Esophagus muscularis mucosa (tissue), 4 donors: ENCODE data around the gene CCDC167. TPM values are rescaled to one million over a fixed set of nuclear protein-coding genes. Genes with fewer than 3 reads are reported as not detected.
"Not testable (repeated sequence)": the region's sequence is repeated elsewhere in the genome, so short reads cannot be mapped to it uniquely, and the experiment has no call there.

Experiments used
- DNase-seq: peaks from one replicate; pipeline ENCODE4 v3.0.0-alpha.2; 2017; ENCODE audit errors: extremely low spot score
- H3K27ac ChIP-seq, 4 donors: fragments of 200-600 bp; sonication (generic); replicated peaks in 1 of 4; 1 replicate in 3 of 4; 2 replicates in 1 of 4; pipeline ENCODE4 v1.5.1; 2016 to 2019; ENCODE audit warnings: mild to moderate bottlenecking in 1 of 4
- H3K27me3 ChIP-seq, 4 donors: fragments of 200-600 bp; sonication (generic); one replicate each; pipeline versions ENCODE4 v1.5.1 to v1.6.0; 2016 to 2019
- H3K36me3 ChIP-seq, 4 donors: fragments of 200-600 bp; sonication (generic); one replicate each; pipeline ENCODE4 v1.5.1; 2016 to 2019
- H3K4me1 ChIP-seq, 4 donors: fragments of 200-600 bp; sonication (generic); one replicate each; pipeline ENCODE4 v1.5.1; 2016 to 2019
- H3K4me3 ChIP-seq, 4 donors: fragments of 200-600 bp; sonication (generic); 1 replicate in 2 of 4; 2 replicates in 2 of 4; pipeline ENCODE4 v1.5.1; 2016 to 2019; ENCODE audit warnings: mild to moderate bottlenecking in 4 of 4, moderate library complexity in 1 of 4
- H3K9me3 ChIP-seq, 4 donors: fragments of 200-600 bp; sonication (generic); 1 replicate in 3 of 4; 2 replicates in 1 of 4; pipeline ENCODE4 v1.5.1; 2016 to 2019
- CTCF ChIP-seq, 3 experiments: fragments of 200-600 bp in 2 of 3; fragments of 450-650 bp in 1 of 3; sonication (generic) in 2 of 3; IDR thresholded peaks; one replicate each; pipeline ENCODE4 v1.5.1; 2017 to 2019; ENCODE audit warnings: antibody characterized with exemption in 3 of 3, mild to moderate bottlenecking in 2 of 3, moderate library complexity in 1 of 3
- EP300 ChIP-seq: sonication (generic); formaldehyde crosslinking; IDR thresholded peaks from one replicate; pipeline ENCODE4 v1.6.1; 2017; ENCODE audit warnings: antibody characterized with exemption
- POLR2A ChIP-seq: fragments of 450-650 bp; IDR thresholded peaks from one replicate; pipeline ENCODE4 v1.6.1; 2017; ENCODE audit warnings: antibody characterized with exemption, moderate library complexity, mild to moderate bottlenecking, low read depth
- POLR2AphosphoS5 ChIP-seq, 2 donors: sonication (generic); formaldehyde crosslinking; IDR thresholded peaks; one replicate each; pipeline ENCODE4 v1.6.1; 2017; ENCODE audit warnings: antibody characterized with exemption in 2 of 2
- WGBS: methylation state at CpG from one replicate; pipeline ENCODE4 v1.1.5; 2018; 5-methylcytosine and 5-hydroxymethylcytosine counted together
- intact Hi-C: fragments of 100-400 bp; cut with DNase I; formaldehyde crosslinking; loops from one replicate; pipeline ENCODE4 v1.15.1; 2023
- total RNA-seq, 4 donors: library from RNA; depleted of rRNA; stranded (reverse); fragments of >200 nt; gene quantifications; one replicate each; pipeline versions ENCODE4 v1.1.0 to v1.2.1, GENCODE V29; 2016

CCDC167 gene
- total RNA-seq, 4 donors from 2014 or later: 11.1 to 19.1 (median 16.3) TPM

GRCh38 chr6:37506479-37506878 is 6.8 kb upstream of the CCDC167 start:
- 81% methylated on average over 4 of the region's 4 CpGs for WGBS
- TF ChIP-seq POLR2A (no peak), POLR2AphosphoS5 (IDR thresholded peaks at IDR 0.05) (no peak), CTCF (IDR thresholded peaks at IDR 0.05) (no peak)
- Histone ChIP-seq H3K36me3 (no peaks in the 10 kb centered on the region), H3K27ac (no peak overlapping the region), H3K4me3 (no peak overlapping the region), H3K9me3 (no peaks in the 10 kb centered on the region), H3K4me1 (no peaks in the 10 kb centered on the region), H3K27me3 (peaks cover 0 to 1% (median 0%) of the 10 kb centered on the region in 4 donors)
- intact Hi-C loops: no loop called here
- DNase-seq: no peak

- no peak for DNase-seq
- Histone ChIP-seq H3K36me3 (no peaks in the 10 kb centered on the region), H3K4me3 (no peak overlapping the region), H3K9me3 (no peaks in the 10 kb centered on the region), H3K4me1 (peaks cover 1 to 5% (median 4%) of the 10 kb centered on the region in 4 donors), H3K27me3 (no peaks in the 10 kb centered on the region), H3K27ac (no peak overlapping the region)
- no peak for TF ChIP-seq EP300
- no peak for TF ChIP-seq POLR2AphosphoS5 (IDR thresholded peaks at IDR 0.05)
- TF ChIP-seq CTCF (IDR thresholded peaks at IDR 0.05): no peak
- TF ChIP-seq POLR2A: no peak
- intact Hi-C loops: no loop called here
- WGBS: 77% methylated on average over 2 of the region's 2 CpGs
These were observed 4.3 kb upstream of the CCDC167 start for GRCh38 chr6:37504024-37504423.

- Histone ChIP-seq H3K4me3 (no peak overlapping the region), H3K27ac (no peak overlapping the region), H3K27me3 (no peaks in the 10 kb centered on the region), H3K36me3 (no peaks in the 10 kb centered on the region), H3K4me1 (peaks cover 5 to 11% (median 8%) of the 10 kb centered on the region in 4 donors), H3K9me3 (no peaks in the 10 kb centered on the region)
- intact Hi-C loops: no loop called here
- DNase-seq: no peak
- TF ChIP-seq POLR2A: no peak
- 62% methylated on average over 6 of the region's 7 CpGs for WGBS
These were observed 3.7 kb upstream of the CCDC167 start for GRCh38 chr6:37503309-37503965.

- no peak for TF ChIP-seq POLR2A
- no peak for TF ChIP-seq POLR2AphosphoS5 (IDR thresholded peaks at IDR 0.05)
- no peak for TF ChIP-seq EP300
- no peak for TF ChIP-seq CTCF (IDR thresholded peaks at IDR 0.05)
- Histone ChIP-seq H3K27me3 (no peaks in the 10 kb centered on the region), H3K4me3 (no peak overlapping the region), H3K4me1 (peaks cover 5 to 12% (median 8%) of the 10 kb centered on the region in 4 donors), H3K9me3 (no peaks in the 10 kb centered on the region), H3K27ac (no peak overlapping the region), H3K36me3 (no peaks in the 10 kb centered on the region)
- no peak for DNase-seq
- intact Hi-C loops: no loop called here
- 57% methylated on average over 7 of the region's 7 CpGs for WGBS
These were observed 3.1 kb upstream of the CCDC167 start for GRCh38 chr6:37502703-37503291.

- Histone ChIP-seq H3K27ac (no peak overlapping the region), H3K27me3 (no peaks in the 10 kb centered on the region), H3K4me1 (peaks cover 5 to 12% (median 8%) of the 10 kb centered on the region in 4 donors), H3K4me3 (no peak overlapping the region), H3K36me3 (no peaks in the 10 kb centered on the region), H3K9me3 (no peaks in the 10 kb centered on the region)
- TF ChIP-seq CTCF (IDR thresholded peaks at IDR 0.05) (no peak), POLR2A (no peak), POLR2AphosphoS5 (IDR thresholded peaks at IDR 0.05) (no peak), EP300 (no peak)
- intact Hi-C loops: no loop called here
- no peak for DNase-seq
- WGBS: 81% methylated on average over 10 of the region's 10 CpGs
These were observed 2.2 kb upstream of the CCDC167 start for GRCh38 chr6:37501632-37502491.

- H3K36me3 ChIP-seq, DNase-seq, H3K9me3 ChIP-seq, H3K27me3 ChIP-seq, H3K27ac ChIP-seq, H3K4me3 ChIP-seq, intact Hi-C loops: not testable (repeated sequence)
- 97% methylated on average over 6 of the region's 6 CpGs for WGBS
- peaks cover 5 to 12% (median 8%) of the 10 kb centered on the region in 4 donors for H3K4me1 ChIP-seq
These were observed 1.2 kb upstream of the CCDC167 start for GRCh38 chr6:37500904-37501303.
